ENCODE data around the gene PRR9. TPM values are rescaled to one million over a fixed set of nuclear protein-coding genes. Genes with fewer than 3 reads are reported as not detected.

PRR9 gene
- total and polyA plus RNA-seq, 2 donors (not counting 1 experiment from before 2014, with no cell fraction given): not detected

DNA sequence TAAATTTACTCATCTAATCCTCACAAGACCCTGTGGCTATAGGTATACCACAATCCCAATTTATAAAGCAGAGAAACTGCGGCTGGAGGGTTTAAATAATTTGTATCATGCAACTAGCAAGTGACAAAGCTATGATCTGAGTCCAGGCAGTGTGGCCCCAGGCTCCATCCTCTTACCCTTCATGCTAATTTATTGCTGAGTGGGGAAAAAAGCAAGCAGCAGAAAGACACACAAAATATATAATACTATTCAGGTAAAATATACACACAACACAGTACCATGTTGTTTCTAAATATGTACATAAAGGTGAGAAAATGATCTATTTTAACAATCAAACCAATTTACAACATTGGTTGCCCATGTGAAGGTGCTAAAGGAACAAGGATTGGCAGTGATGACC, 24.8 kb downstream of the PRR9 start:
- no peak overlapping the region for H2AFZ ChIP-seq (ENCODE audit: low read length)
- no peaks in the 10 kb centered on the region for H3K9me3 ChIP-seq (ENCODE audit: control insufficient read depth, insufficient read depth, low read depth, low read length)
- no peaks in the 10 kb centered on the region for H3K4me1 ChIP-seq (ENCODE audit: control insufficient read depth, extremely low read depth, insufficient read depth, low read length)
- TF ChIP-seq EZH2 (IDR thresholded peaks at IDR 0.05; ENCODE audit: low read length, missing control alignments): no peak
- TF ChIP-seq, protein P1, sequence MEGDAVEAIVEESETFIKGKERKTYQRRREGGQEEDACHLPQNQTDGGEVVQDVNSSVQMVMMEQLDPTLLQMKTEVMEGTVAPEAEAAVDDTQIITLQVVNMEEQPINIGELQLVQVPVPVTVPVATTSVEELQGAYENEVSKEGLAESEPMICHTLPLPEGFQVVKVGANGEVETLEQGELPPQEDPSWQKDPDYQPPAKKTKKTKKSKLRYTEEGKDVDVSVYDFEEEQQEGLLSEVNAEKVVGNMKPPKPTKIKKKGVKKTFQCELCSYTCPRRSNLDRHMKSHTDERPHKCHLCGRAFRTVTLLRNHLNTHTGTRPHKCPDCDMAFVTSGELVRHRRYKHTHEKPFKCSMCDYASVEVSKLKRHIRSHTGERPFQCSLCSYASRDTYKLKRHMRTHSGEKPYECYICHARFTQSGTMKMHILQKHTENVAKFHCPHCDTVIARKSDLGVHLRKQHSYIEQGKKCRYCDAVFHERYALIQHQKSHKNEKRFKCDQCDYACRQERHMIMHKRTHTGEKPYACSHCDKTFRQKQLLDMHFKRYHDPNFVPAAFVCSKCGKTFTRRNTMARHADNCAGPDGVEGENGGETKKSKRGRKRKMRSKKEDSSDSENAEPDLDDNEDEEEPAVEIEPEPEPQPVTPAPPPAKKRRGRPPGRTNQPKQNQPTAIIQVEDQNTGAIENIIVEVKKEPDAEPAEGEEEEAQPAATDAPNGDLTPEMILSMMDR (conservative IDR thresholded peaks at IDR 0.05 in 1 of 2, IDR thresholded peaks at IDR 0.05 in 1 of 2; ENCODE audit: low read depth in 1 of 2, low read length in 2 of 2): no peak
- H3K4me2 ChIP-seq (ENCODE audit: extremely low read depth, insufficient read depth, low read length): no peak overlapping the region
- H3K4me3 ChIP-seq (replicated peaks in 1 of 4; ENCODE audit: control extremely low read depth in 1 of 4, insufficient read depth in 1 of 4, low read depth in 3 of 4, low read length in 4 of 4): no peak overlapping the region
- no peak overlapping the region for H3K27ac ChIP-seq (ENCODE audit: insufficient read depth, low read length)
- no peak for DNase-seq (ENCODE audit: low read depth in 2 of 2)
- no peaks in the 10 kb centered on the region for H3K27me3 ChIP-seq (ENCODE audit: control insufficient read depth, insufficient read depth, low read length)
- no peaks in the 10 kb centered on the region for H3K36me3 ChIP-seq (ENCODE audit: control insufficient read depth, insufficient read depth, low read length)
- H3K79me2 ChIP-seq (ENCODE audit: control insufficient read depth, insufficient read depth, low read length): no peaks in the 10 kb centered on the region
- no peak overlapping the region for H3K9ac ChIP-seq (ENCODE audit: insufficient read depth, low read length)
- H4K20me1 ChIP-seq (ENCODE audit: control insufficient read depth, extremely low read depth, insufficient read depth, low read length): no peaks in the 10 kb centered on the region

DNA sequence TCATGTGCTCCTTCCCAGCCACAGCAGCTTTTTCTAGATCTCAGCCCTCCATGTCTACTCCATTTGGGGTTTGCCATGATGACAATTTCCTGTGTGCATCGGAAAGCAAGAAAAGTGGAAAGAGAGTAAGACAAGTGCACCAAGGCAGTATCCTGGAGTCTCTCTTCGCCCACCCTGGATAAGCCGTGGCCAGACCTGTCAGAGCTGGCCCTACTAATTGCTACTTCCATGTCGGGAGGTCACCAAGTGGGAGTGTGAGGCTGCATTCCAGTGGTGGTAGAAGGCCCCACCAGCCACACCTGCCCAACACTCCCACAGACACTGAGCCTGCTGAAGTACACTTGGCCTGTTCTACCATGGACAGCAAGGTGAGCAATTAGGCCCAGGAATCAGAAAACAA, 28.1 kb downstream of the PRR9 start:
- Histone ChIP-seq H3K36me3 (ENCODE audit: control insufficient read depth, insufficient read depth, low read length) (no peaks in the 10 kb centered on the region), H3K4me1 (ENCODE audit: control insufficient read depth, extremely low read depth, insufficient read depth, low read length) (no peaks in the 10 kb centered on the region), H3K79me2 (ENCODE audit: control insufficient read depth, insufficient read depth, low read length) (no peaks in the 10 kb centered on the region), H3K9ac (ENCODE audit: insufficient read depth, low read length) (no peak overlapping the region), H3K27me3 (ENCODE audit: control insufficient read depth, insufficient read depth, low read length) (no peaks in the 10 kb centered on the region), H3K27ac (ENCODE audit: insufficient read depth, low read length) (no peak overlapping the region), H2AFZ (ENCODE audit: low read length) (no peak overlapping the region), H4K20me1 (ENCODE audit: control insufficient read depth, extremely low read depth, insufficient read depth, low read length) (no peaks in the 10 kb centered on the region), H3K4me2 (ENCODE audit: extremely low read depth, insufficient read depth, low read length) (no peak overlapping the region), H3K4me3 (replicated peaks in 1 of 4; ENCODE audit: control extremely low read depth in 1 of 4, insufficient read depth in 1 of 4, low read depth in 3 of 4, low read length in 4 of 4) (no peak overlapping the region), H3K9me3 (ENCODE audit: control insufficient read depth, insufficient read depth, low read depth, low read length) (no peaks in the 10 kb centered on the region)
- no peak for DNase-seq (ENCODE audit: low read depth in 2 of 2)
- TF ChIP-seq EZH2 (IDR thresholded peaks at IDR 0.05; ENCODE audit: low read length, missing control alignments): no peak
- TF ChIP-seq, protein P1 (conservative IDR thresholded peaks at IDR 0.05 in 1 of 2, IDR thresholded peaks at IDR 0.05 in 1 of 2; ENCODE audit: low read depth in 1 of 2, low read length in 2 of 2): no peak

DNA sequence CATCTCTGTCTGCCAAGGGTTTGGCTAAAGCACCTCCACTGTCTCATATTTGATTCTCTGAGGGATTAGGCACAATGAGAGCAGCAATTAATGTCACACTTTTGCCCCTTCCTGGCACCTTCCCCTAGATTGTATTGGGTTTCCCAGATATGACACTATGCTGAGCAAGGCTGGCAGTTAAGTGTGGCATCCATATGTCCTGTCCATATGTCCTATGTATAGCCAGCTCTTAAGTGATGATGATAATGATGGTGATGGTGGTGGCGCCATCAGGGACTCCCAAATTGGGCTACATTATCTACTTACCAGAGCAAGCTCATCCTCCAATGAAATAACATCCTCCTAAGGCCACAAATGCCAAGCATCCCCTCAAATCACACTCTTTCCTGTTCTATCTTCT, 28.6 kb downstream of the PRR9 start:
- no peak overlapping the region for H3K27ac ChIP-seq (ENCODE audit: insufficient read depth, low read length)
- no peaks in the 10 kb centered on the region for H3K27me3 ChIP-seq (ENCODE audit: control insufficient read depth, insufficient read depth, low read length)
- no peaks in the 10 kb centered on the region for H4K20me1 ChIP-seq (ENCODE audit: control insufficient read depth, extremely low read depth, insufficient read depth, low read length)
- H2AFZ ChIP-seq (ENCODE audit: low read length): no peak overlapping the region
- no peaks in the 10 kb centered on the region for H3K79me2 ChIP-seq (ENCODE audit: control insufficient read depth, insufficient read depth, low read length)
- no peak for TF ChIP-seq EZH2 (IDR thresholded peaks at IDR 0.05; ENCODE audit: low read length, missing control alignments)
- TF ChIP-seq, protein P1 (conservative IDR thresholded peaks at IDR 0.05 in 1 of 2, IDR thresholded peaks at IDR 0.05 in 1 of 2; ENCODE audit: low read depth in 1 of 2, low read length in 2 of 2): no peak
- H3K9ac ChIP-seq (ENCODE audit: insufficient read depth, low read length): no peak overlapping the region
- H3K36me3 ChIP-seq (ENCODE audit: control insufficient read depth, insufficient read depth, low read length): no peaks in the 10 kb centered on the region
- no peak overlapping the region for H3K4me2 ChIP-seq (ENCODE audit: extremely low read depth, insufficient read depth, low read length)
- no peaks in the 10 kb centered on the region for H3K9me3 ChIP-seq (ENCODE audit: control insufficient read depth, insufficient read depth, low read depth, low read length)
- H3K4me1 ChIP-seq (ENCODE audit: control insufficient read depth, extremely low read depth, insufficient read depth, low read length): no peaks in the 10 kb centered on the region
- no peak for DNase-seq (ENCODE audit: low read depth in 2 of 2)
- H3K4me3 ChIP-seq (replicated peaks in 1 of 4; ENCODE audit: control extremely low read depth in 1 of 4, insufficient read depth in 1 of 4, low read depth in 3 of 4, low read length in 4 of 4): no peak overlapping the region

Measured in fibroblast of lung (primary cell).